GM18858 (cell line): ENCODE results near the gene CPLX3.

Source experiments
- ATAC-seq: cut with Tn5 transposase; IDR thresholded peaks from one replicate; pipeline ENCODE4 v1.9.1; 2021; ENCODE audit not compliant: unreplicated experiment

The CPLX3 gene

GRCh38 chr15:74827614-74828013 is 1.2 kb downstream of the CPLX3 start:
- ATAC-seq: no peak

- no peak for ATAC-seq
Observed at GRCh38 chr15:74828835-74829234, 2.4 kb downstream of the CPLX3 start.

- ATAC-seq: no peak
Observed at GRCh38 chr15:74829486-74829885, 3.1 kb downstream of the CPLX3 start.

GRCh38 chr15:74829991-74830390 is 3.6 kb downstream of the CPLX3 start:
- ATAC-seq: no peak

- no peak for ATAC-seq
Observed at GRCh38 chr15:74830868-74831267, 4.4 kb downstream of the CPLX3 start.

GRCh38 chr15:74831813-74832495 is 5.5 kb downstream of the CPLX3 start:
- no peak for ATAC-seq

GRCh38 chr15:74832826-74833225 is 6.4 kb downstream of the CPLX3 start:
- ATAC-seq: no peak

- no peak for ATAC-seq
Observed at GRCh38 chr15:74833376-74834107, 7.1 kb downstream of the CPLX3 start.

- ATAC-seq: no peak
Observed at GRCh38 chr15:74835312-74835823, 8.9 kb downstream of the CPLX3 start.

- ATAC-seq: no peak
Observed at GRCh38 chr15:74836846-74837245, 10.4 kb downstream of the CPLX3 start.

GRCh38 chr15:74837482-74838136 is 11.2 kb downstream of the CPLX3 start:
- ATAC-seq: no peak

GRCh38 chr15:74838137-74838516 is 11.7 kb downstream of the CPLX3 start:
- no peak for ATAC-seq

- no peak for ATAC-seq
Observed at GRCh38 chr15:74838746-74839525, 12.5 kb downstream of the CPLX3 start.

- no peak for ATAC-seq
Observed at GRCh38 chr15:74839526-74840395, 13.3 kb downstream of the CPLX3 start.

GRCh38 chr15:74840851-74841775 is 14.7 kb downstream of the CPLX3 start:
- no peak for ATAC-seq

GRCh38 chr15:74841891-74842373 is 15.5 kb downstream of the CPLX3 start:
- ATAC-seq: no peak

- peak; percentile 75 for ATAC-seq
Observed at GRCh38 chr15:74842581-74843444, 16.4 kb downstream of the CPLX3 start, which contains the start of gene ULK3. Gene ULK3 (minus strand): TSS chr15:74843156. CDS start chr15:74843105, 51 bp downstream.

- no peak for ATAC-seq
Observed at GRCh38 chr15:74843445-74843828, 17.0 kb downstream of the CPLX3 start.
